ENCODE results near the gene CTNNA2.

The CTNNA2 gene

DNA sequence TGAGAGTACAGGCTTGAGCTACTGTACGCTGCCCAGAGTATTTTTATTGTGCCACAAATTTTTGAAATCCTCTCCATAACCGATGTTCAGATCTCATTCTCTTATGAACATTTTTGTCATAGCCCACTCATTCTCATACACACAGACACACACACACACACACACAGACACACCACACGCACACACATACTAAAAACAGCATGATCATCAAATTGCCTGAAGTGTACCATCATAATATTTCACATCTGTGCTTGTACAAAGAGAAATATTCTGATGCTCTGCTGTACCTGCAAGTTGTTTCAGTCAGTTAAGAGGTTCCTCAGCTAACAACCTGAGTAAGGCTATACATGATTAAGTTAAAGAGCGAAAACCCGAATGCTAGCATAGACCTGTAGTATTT, 696.6 kb downstream of the CTNNA2 start:
- DNase-seq (ENCODE audit: low read depth): no peak

GRCh38 chr2:80217446-80217845, 704.6 kb downstream of the CTNNA2 start:
- no peak for DNase-seq (ENCODE audit: low read depth)

- DNase-seq (ENCODE audit: low read depth): no peak
Measured at GRCh38 chr2:80222644-80223043, 709.8 kb downstream of the CTNNA2 start.

DNA sequence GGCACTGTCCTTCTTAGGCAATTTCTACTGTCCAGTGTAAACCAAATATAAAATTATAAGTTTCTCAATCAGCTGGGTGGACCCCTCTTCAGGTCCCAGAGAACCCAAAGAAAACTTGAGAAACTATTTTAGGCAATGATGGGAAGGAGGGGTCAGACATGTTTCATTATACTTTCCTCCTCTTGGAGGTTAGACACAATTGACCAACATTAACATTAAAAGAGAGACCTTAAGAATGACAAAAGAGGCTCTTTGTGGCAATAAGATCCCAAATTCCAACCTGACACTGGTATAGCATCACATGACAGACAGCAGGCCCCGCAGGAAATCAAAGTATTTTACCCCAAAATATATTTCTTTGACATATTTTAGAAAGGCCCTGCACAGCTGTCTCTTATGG, 718.6 kb downstream of the CTNNA2 start:
- DNase-seq (ENCODE audit: low read depth): no peak

DNA sequence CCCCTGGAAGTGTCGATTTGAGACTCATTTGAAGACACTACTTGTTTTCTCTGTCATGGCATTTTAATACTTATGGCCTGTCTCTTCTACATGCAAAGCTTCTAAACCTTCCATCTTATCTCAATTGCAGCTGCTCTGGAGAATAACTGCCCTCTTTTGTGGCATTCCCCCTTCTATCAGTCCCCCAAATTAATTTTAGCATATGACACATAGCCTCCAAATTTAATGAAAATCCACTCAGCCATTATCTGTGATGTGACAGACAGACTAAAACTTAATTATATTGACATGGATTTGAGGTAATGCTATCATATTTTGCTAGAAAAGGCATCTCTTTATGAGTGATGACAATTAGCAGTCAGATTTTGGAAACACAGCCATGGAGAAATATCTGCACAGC, 720.5 kb downstream of the CTNNA2 start:
- no peak for DNase-seq (ENCODE audit: low read depth)

GRCh38 chr2:80238692-80239469, 726.0 kb downstream of the CTNNA2 start:
- DNase-seq (ENCODE audit: low read depth): no peak

DNA sequence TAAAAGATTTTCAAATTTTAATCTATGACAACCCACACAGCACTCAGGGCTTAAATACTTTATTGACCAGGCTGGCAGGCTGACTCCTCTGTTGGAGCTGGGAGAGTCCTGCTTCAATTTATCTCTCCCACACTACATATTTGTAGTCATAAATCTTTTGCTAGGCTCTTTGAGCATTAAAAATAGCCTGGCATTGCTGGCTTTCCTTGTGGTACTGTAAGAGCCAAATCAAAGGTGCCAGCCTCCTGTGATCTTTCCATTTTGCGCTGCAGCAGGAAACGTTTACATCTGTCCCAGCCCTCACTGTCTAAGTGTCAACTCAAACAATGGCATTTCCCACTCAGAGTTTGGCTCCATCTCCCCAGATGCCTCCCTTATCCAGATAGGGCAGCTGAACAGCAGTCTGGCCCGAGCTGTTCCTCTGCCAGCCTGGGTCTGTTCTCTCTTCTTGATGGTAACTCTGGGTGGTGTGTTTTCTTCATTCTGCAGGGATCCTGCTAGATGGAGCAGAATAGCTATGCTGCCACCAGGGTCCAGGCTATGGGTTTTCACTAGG, 729.6 kb downstream of the CTNNA2 start:
- no peak for DNase-seq (ENCODE audit: low read depth)

DNA sequence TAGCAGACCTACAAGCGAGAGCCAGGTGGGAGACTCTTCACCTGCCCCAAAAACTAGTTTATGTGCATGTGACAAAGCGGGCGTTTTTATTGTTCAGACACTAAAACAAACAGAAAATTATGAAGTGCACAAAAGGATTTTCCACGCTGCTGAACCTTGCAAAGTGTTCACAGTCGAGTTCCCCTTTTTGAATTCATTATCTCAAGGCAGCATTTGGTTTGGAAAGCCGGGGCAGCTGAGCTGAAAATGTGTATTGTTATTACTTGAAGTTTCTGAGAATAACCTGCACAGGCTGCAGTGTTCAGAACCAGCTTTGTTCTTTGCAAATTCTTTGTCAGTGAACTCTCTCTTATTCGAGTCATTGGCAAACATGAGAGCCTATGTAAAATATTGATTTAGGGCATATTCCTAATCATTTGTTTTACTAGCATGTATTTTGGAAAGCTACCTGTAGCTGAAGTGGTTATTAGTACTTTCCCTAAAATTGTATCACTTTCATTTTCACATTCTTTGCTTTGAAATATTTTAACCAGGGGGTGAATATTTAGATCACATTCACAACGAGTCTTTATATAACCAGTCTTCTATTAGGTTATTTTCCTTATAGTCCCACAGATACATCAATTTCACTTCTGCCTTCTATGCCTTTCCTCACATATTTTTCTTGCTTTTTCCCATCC, 732.2 kb downstream of the CTNNA2 start:
- no peak for DNase-seq (ENCODE audit: low read depth)

DNA sequence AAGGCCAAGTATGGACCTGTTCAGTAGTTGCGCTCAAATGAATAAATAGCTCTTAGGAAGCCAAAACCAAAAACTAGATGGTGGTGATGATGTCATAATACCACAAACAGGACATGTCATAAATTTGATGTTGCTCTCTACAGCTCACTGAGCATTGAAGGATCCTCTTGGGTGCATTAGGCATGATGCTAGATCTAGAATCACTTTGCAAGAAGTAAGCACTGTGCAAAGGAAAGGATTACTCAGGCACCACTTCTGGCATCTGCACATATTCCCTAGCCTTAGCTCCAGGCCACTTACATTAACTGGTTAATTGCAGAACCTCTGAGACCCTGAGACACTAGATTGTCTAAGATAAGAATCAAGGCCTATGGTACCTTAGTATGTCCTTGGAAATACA, 733.7 kb downstream of the CTNNA2 start:
- DNase-seq (ENCODE audit: low read depth): no peak

DNA sequence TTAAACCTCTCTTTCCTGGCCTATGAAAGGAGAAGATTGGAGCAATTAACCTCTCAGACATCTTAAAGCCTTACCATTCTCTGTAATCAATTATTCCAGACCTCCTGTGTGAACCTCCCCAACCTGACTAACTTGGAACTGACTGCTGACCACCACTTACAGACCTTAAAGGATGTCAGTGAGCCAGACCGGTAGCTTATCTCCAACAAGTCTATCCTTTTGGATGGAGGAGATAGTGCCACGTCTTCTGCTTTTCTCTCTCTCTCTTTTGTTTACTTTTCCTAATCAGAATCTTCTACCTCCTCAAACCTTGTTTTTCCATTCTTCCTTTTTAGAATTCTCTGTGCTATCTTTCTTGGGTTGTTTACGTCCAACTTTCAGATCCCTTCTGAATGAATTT, 734.5 kb downstream of the CTNNA2 start:
- DNase-seq (ENCODE audit: low read depth): no peak

GRCh38 chr2:80248146-80248545, 735.3 kb downstream of the CTNNA2 start:
- DNase-seq (ENCODE audit: low read depth): no peak

- DNase-seq (ENCODE audit: low read depth): no peak
Measured at GRCh38 chr2:80252294-80252986, 739.6 kb downstream of the CTNNA2 start.

- no peak for DNase-seq (ENCODE audit: low read depth)
Measured at GRCh38 chr2:80255918-80256781, 743.3 kb downstream of the CTNNA2 start.

DNA sequence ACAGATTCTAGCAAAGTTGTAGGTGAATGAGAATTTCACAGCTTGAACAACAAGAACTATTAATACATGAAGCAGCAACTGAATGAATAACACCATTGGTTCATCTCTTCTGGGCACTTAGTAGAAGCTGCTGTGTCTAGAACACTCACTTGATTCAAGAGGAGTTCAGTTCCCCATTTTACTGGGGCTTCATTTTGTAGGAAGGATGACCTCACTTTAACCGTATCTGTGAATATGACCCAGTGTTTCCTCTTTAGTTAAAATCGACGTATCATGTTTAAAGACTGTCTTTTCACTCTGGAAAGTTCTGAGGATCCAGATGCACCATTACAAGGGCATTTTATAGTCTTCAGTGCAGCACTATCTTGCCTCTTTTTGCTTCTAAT, 743.9 kb downstream of the CTNNA2 start:
- DNase-seq (ENCODE audit: low read depth): no peak

DNA sequence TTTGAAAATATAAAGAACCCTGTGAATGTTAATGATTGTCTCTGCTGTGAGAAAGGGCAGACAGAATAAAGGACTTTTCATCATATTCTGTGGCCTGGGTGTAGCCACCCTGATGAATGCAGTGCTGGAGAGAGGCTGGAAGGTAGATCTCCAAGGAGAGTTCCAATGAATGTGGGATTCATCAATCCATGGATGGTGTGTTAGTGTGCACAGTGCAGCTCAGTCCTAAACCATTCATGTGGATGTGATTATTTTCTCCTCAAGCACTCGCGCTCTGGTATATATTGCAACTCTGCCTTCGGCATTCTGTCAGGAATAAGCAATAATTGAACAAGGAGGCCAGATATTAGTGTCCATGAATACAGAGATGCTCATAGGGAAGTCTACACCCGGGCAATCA, 744.6 kb downstream of the CTNNA2 start:
- no peak for DNase-seq (ENCODE audit: low read depth)

DNA sequence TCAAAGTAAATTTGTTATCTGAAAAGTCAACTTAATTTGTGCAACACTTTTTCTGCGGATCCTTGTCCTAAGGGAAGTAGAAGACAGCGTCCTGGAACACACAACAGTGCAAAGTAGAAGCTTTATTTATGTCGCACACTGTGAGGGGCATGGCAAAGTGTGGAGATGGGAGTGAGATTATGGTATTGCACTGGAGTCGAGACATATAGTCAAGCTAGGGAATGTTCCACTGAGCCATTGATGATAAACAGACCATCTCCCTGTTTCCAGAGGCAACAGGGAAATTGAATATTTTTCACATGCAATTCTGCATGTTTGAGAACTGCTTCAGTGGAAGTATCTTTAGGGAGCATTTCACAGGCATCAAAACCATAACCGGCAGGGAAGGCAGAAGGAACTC, 745.5 kb downstream of the CTNNA2 start:
- no peak for DNase-seq (ENCODE audit: low read depth)

DNA sequence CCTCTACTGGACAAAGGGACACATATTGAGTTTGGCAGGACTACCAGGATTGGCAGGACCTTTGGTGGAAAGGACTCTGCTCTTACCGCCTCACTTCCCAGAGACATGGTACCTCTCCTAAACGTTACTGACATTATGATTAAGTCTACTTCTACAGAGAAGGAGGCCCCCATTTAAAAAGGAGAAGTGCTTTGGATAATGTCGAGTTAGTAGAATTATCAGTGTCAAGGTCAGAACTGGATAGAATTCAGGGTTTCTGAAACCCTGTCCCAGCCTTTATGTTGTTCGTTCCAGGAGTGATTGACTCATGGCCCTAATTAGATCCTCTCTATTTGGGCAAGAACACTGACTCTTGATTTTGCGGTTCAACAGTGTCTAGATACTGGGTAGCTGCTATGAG, 745.9 kb downstream of the CTNNA2 start:
- no peak for DNase-seq (ENCODE audit: low read depth)

- no peak for DNase-seq (ENCODE audit: low read depth)
Measured at GRCh38 chr2:80259292-80259691, 746.4 kb downstream of the CTNNA2 start.

- no peak for DNase-seq (ENCODE audit: low read depth)
Measured at GRCh38 chr2:80266231-80266630, 753.4 kb downstream of the CTNNA2 start.

GRCh38 chr2:80269806-80270205, 757.0 kb downstream of the CTNNA2 start:
- no peak for DNase-seq (ENCODE audit: low read depth)

DNA sequence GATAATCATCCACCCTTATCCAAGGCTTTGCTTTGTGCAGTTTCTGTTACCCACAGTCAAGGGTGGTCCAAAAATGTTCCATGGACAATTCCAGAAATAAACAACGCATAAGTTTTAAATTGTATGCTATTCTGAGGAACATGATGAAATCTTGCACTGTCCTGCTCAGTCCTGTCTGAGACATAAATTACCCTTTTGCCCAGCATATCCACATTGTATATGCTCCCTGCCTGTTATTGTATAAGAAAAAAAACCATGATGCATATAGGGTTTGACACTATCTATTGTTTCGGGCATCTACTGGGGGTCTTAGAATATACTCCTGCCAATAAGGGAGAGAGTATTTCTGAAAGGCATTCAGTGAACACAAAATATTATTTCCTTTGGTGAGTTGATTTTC, 767.7 kb downstream of the CTNNA2 start:
- no peak for DNase-seq (ENCODE audit: low read depth)

- DNase-seq (ENCODE audit: low read depth): no peak
Measured at GRCh38 chr2:80281049-80281448, 768.2 kb downstream of the CTNNA2 start.

Measured in activated T-helper 1 cell treated with Interleukin-2 at 50 U/mL for 16 hours (primary cell).